Activated CD4-positive, CD25-positive, alpha-beta regulatory T cell treated with anti-CD3 and anti-CD28 coated beads, Interleukin-2, amount 50 U/mL, for 72 hours (primary cell): ENCODE results near the gene SORBS1.

Experiments used
- DNase-seq: peaks from one replicate; pipeline ENCODE4 v3.0.0; 2021

The SORBS1 gene

GRCh38 chr10:95538412-95538811, 22.8 kb downstream of the SORBS1 start:
- DNase-seq, result no peak

- DNase-seq, result no peak
Measured at GRCh38 chr10:95537542-95537927, 23.6 kb downstream of the SORBS1 start.

DNA sequence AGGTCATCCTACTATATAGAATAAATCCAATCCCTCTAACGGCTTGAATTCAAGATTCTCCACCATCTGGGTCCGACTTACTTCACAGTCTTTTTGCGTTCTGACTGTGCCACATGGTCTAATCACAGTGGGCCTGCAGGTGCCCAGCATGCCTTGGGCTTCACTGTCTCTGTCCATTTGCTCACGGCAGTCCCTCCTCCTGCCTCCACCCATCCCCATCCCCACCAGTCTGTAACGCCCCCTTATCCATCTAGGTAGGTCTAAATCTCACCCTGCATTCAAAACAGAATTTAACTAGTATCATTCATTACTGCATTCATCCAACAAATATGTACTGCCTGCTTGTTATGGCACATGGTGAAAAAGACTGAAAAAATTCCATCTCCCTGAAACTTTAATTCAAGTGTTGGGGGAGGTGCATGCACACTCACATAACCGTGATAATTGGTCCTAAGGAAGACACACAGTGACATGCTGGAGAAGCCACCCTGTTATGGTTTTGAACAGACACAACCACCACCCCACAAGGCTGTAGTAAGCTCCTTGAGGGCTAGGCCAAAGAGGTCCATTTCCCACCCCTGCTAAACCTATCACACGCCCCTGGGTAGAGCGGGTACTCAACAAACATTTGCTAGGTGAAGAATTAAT, 24.2 kb downstream of the SORBS1 start:
- no peak for DNase-seq

GRCh38 chr10:95536017-95536416, 25.2 kb downstream of the SORBS1 start:
- DNase-seq, result no peak

GRCh38 chr10:95535526-95535925, 25.6 kb downstream of the SORBS1 start:
- DNase-seq, result no peak

DNA sequence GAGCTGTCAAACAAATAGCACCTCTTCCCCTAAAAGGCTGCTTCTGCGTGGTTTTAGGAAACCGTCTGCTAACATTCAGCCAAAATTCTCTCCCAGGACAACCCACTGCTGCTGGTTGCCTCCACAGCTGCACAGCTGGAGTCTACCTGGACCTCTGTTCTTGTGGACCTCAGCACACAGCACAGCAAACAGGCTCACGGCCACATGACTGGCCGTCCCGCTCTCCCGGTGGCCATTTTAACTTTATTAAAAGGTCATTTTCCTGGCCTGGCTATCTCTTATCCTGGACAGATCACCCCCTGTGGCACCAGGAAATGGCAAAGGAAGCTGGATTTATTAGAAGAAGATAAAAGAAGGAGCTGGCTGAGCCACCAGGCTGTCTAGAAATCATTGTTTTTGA, 27.6 kb downstream of the SORBS1 start:
- no peak for DNase-seq

DNA sequence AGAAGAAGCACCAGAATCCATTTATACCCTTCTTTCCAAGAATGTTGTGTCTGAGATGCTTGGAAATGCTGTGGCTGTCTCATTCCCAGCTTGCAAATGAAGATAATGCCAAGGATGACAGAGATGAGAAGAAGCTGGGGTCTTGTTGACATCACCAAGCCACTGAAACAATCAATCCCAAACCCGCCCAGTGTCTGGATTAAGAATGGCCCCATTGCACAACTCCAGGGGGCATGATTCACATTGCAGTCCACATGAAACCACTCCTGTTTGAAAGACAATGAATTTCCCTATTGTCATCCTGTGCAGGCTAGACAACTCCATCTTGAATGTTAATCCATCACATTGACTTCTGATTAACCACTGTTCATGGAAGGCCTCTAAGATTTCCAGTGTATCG, 28.6 kb downstream of the SORBS1 start:
- DNase-seq, result no peak

DNA sequence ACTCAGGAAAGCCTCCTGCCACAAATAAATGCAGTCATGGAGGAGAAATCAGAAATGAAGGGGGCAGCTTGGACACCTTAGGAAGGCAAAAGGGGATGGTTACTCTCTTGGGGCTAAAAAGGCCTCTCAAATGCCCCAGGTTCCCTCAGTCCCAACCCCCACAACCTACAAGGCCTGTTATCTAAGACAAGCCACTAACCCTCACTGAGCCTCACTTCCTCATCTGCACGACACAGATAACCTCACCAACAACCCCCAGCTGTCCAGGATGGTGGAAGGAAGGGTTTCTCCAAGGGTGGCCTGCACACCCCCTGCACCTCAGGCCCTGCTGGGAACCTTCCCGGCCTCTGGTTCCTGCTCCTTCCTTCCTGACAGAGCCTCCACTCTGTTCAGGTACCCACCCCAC, 29.2 kb downstream of the SORBS1 start:
- DNase-seq, result no peak

GRCh38 chr10:95531058-95531809, 29.9 kb downstream of the SORBS1 start:
- no peak for DNase-seq

- no peak for DNase-seq
Measured at GRCh38 chr10:95530561-95530960, 30.6 kb downstream of the SORBS1 start.

- DNase-seq, result no peak
Measured at GRCh38 chr10:95530029-95530428, 31.1 kb downstream of the SORBS1 start.

DNA sequence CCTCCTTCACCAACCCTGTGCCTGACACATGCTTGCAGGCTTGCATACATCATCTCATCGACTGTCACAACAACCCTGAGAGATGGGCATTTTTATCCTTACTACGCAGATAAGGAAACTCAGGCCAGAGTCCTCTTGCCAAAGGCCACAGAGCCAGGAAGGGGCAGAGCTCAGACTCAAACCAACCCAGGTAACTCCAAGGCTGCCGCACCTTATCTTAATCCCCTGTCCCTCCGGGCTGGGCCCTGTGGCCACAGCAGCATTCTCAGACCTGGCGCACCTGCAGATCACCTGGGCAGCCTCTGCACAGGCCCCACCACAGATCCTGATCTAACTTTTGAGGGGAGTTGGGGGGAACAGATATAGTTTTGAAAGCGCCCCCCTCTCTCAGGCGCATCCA, 35.1 kb downstream of the SORBS1 start:
- no peak for DNase-seq

- DNase-seq, result no peak
Measured at GRCh38 chr10:95525033-95525418, 36.1 kb downstream of the SORBS1 start.

DNA sequence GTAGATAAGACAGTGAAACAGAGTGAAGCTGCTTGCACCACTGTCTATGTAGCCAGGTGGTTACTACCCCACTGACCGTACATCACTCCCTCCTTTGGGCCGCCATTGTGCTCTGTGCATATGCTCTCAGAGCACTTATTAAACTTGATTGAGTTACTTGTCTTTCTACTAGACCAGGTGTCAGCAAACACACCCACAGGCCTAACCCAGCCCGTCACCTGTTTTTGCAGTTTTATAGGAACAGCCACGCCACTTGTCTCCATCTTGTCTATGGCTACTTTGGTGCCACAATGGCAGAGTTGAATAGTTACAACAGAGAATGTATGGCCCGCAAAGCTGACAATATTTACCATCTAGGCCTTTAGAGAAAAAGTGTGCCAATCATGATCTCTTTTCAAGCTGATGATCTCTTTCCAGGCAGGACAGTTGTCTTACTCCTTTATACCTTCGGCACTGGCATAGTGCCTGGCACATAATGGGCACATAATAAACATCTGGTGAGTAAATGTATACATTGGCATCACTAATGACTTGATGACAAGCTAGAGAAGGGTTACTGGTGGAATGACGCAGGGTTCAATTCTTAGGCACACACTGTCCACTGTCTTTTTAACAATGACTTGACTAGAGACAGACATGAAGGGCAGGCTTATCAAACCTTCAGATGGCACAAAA, 36.7 kb downstream of the SORBS1 start:
- DNase-seq, result no peak

DNA sequence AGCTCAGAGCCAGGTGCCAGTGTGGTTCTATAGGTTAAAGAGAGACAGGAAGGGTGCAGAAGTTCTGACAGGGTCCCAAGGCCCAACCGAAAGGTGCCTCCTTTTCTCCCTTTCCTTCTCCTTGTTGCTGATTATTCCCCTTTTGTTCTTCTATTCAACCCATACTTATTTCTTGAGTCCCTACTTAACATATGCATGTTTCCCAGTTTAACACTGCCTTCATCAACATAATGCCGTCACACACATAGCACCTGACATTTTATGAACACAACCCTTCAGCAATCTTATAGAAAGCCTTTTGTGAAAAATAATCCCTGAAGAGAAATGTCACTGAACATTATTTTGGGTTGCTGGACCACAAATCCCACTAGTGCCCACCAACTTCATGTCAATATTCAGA, 39.1 kb downstream of the SORBS1 start:
- no peak for DNase-seq

DNA sequence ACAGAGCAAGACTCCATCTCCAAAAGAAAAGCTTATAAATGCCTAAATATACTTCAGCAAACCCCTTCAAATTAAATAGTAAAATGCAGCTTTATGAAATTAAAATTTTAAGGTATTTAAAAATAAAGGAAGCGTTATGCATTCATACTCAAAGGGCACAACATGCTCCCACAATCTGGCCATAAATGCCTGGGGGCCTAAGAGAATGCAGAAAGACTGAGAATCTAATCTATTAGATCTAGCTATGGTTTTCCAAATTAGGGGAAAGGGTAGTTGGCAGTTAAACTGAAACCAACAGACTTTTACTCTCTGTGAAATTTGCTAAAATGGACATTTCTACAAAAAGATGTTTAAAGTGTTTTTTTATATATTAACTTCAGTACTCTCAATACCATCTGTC, 40.6 kb downstream of the SORBS1 start:
- DNase-seq, result no peak

DNA sequence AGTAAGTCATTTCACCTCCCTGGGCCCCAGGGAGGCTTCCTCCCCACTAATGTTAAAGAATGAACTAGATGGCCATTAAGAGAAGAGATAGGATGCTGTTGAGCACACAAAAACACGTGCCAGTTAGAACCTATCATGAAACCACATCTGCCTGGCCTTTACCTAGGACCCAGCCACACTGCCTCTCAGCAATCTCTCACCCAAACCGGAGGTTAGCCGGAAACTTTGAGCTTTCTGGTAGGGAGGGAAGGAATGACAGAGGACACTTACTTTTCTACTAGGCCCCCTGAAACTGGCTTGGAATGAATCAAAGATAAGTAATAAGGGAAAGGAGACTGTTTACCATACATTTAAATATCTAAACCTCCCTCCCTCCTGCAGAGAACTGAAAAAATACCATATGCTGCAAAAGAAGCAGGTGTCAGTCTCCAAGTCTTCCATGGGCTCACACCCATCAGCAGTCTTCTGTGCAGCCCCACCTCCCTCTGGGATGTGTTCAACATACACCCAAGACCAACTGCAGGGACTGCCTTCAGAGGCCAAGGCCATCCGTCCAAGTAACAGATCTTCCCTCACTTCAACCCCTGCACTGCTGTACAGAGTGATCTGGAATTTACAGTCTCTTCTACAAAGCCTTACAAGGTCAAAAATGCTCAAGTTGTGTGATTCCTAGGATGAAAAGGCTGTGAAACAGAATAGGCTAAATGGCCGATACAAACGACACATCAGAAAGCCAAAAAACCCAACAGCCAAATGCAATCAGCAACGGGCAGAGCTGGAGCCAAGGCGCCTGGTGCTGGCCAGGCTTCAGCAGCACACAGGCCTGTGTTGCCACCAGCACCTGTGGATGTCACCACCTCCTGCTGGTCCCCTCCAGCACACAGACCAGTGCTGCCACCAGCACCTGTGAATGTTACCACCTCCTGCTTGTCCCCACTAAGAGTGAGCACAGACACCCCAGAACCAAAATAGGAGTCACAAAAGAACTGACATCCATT, 42.4 kb downstream of the SORBS1 start:
- DNase-seq, result no peak

- no peak for DNase-seq
Measured at GRCh38 chr10:95517536-95518454, 43.4 kb downstream of the SORBS1 start.

DNA sequence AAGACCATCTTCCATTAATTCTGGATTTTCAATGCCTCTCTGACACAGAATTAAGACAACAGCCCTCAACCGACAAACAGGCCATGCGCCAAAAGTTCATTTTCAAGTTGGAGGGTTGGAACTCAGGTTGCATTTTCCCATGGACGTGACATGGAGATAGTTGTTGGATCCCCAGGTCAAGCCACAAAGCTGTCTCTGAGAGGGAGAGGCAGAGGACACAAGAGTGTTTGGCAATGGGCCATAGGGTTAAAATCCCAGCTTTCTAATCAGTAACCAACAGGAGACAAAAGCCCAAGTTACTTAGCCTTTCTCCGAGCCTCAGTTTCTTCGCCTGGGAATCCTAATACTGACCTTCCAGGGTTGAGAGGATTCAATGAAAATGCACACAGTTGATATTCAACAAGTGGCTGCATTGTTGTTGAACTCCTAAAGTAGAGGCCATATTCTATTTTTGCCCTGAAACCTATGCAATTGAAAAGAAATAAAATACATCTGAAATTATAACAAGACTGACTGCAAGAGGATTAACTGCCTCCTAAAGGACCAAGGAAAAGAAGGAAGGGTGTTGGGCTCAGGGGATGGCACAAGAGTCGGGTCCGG, 44.3 kb downstream of the SORBS1 start:
- DNase-seq, result no peak

DNA sequence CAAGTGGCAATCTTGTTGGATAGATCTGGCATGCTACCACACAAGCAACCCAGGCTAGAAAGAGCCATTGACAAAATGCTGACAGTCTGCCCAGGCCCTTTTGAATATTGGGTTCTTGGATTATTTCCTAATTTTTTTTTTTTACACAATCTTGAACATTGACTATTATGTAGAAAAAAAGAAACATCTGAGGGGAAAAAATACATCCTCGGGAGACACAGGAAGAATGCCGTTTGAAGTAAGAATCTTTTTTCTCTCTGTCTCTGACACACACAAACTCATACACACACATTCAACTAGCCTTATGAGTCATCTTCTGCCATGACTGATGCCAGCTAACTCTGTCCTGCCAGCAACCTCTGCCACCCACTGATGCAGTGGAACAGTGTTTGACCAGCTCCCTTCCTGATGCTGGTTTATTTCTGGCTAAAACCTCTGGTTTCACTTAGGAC, 47.2 kb downstream of the SORBS1 start:
- no peak for DNase-seq

DNA sequence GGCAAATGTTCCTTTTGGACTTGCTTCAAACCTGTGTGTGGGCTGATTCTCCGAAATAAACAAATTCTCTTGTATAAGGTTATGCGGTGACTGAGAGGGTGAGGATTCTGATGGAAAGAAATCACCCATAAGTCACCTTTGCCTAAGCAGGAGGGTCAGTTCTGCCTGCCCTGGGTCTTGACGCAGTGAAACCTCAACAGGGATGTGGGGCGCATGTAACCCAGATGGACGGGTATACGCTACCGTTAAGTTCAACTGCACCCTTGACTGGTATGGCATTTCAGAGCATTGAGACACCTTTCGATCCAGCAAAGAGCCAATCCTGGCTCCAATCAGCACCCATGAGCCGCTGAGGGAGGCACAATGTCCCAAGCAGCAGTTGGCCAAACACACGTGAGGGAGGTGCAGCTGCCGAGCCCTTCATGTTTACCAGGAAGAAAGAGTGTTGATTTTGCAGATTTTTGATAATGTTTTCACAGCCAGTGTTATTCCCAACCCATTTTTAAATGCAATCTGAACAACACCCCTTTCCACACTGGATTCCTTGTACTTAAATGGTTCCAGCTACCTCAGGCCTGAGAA, 48.1 kb downstream of the SORBS1 start:
- DNase-seq, result no peak
